Colonic mucosa (tissue), 4 donors: ENCODE data around the gene MSI2. TPM values are rescaled to one million over a fixed set of nuclear protein-coding genes. Genes with fewer than 3 reads are reported as not detected.

ENCODE experiments used
- DNase-seq: peaks from one replicate; pipeline ENCODE4 v3.0.0-alpha.2; 2020
- H3K27ac ChIP-seq: fragments of 200-600 bp; one replicate; pipeline ENCODE4 v1.8.0; 2021
- H3K27me3 ChIP-seq: fragments of 200-600 bp; one replicate; pipeline ENCODE4 v1.8.0; 2021
- H3K36me3 ChIP-seq: fragments of 200-600 bp; one replicate; pipeline ENCODE4 v1.8.0; 2021
- H3K4me1 ChIP-seq: fragments of 200-600 bp; one replicate; pipeline ENCODE4 v1.8.0; 2021; ENCODE audit warnings: mild to moderate bottlenecking
- H3K4me3 ChIP-seq: fragments of 200-600 bp; one replicate; pipeline ENCODE4 v1.8.0; 2021
- H3K9ac ChIP-seq, 2 donors: one replicate each; pipeline ENCODE4 v1.7.0; 2013; ENCODE audit warnings: control low read depth in 2 of 2, low read depth in 2 of 2, low read length in 2 of 2
- H3K9me3 ChIP-seq: fragments of 200-600 bp; one replicate; pipeline ENCODE4 v1.8.0; 2021
- CTCF ChIP-seq: fragments of 200-600 bp; IDR thresholded peaks from one replicate; pipeline ENCODE4 v1.8.0; 2022; ENCODE audit warnings: antibody characterized with exemption, mild to moderate bottlenecking
- intact Hi-C: fragments of 100-400 bp; cut with DNase I; formaldehyde crosslinking; loops from one replicate; pipeline ENCODE4 v1.14.1; 2022
- total RNA-seq, 2 donors: library from RNA; stranded (reverse); fragmentation: NEBNext Ultra II Directional in 1 of 2; extraction: Animal tissue kit (Norgen Biotek cat#: 25700) in 1 of 2; gene quantifications; one replicate each; pipeline ENCODE4 v1.2.1, GENCODE V29; 2021
- donor health status: healthy.
- donor health status: DM: no; HTN: no; CAD: no.
- donor health status: DM: no; HTN: no; CAD: no.

Gene MSI2
- total RNA-seq, 2 donors from 2014 or later: 61.6 to 75.4 TPM

DNA sequence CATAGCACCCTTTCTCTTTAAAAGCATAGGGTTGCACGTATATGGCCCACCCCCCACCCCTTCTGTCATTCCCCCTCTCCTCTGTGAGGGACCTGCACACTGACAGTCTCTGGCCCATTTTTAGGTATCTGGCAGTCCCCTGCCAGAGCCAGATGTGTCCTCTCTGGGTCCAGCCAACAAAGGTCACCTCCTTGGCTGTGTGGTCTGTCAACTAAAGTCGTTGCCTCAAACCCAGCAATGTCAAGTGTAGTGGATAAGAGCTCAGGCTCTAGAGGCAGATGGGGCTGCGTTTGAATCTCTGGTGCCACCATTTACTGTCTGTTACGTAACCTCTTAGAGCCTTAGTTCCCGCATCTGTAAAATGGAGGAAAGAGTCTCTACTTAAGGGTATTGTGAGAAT lies 211.5 kb downstream of the MSI2 start:
- no peak for DNase-seq
- Histone ChIP-seq H3K27me3 (no peaks in the 10 kb centered on the region), H3K27ac (no peak overlapping the region), H3K4me1 (no peaks in the 10 kb centered on the region), H3K4me3 (no peak overlapping the region), H3K9me3 (no peaks in the 10 kb centered on the region), H3K9ac (no peak overlapping the region), H3K36me3 (no peaks in the 10 kb centered on the region)
- intact Hi-C loops: no loop called here
- no peak for TF ChIP-seq CTCF

- no peak for DNase-seq
- H3K9me3 ChIP-seq: no peaks in the 10 kb centered on the region
- TF ChIP-seq CTCF: no peak
- H3K36me3 ChIP-seq: no peaks in the 10 kb centered on the region
- no peaks in the 10 kb centered on the region for H3K27me3 ChIP-seq
- no peak overlapping the region for H3K27ac ChIP-seq
- no peak overlapping the region for H3K4me3 ChIP-seq
- no peak overlapping the region for H3K9ac ChIP-seq
- intact Hi-C loops: no loop called here
- no peaks in the 10 kb centered on the region for H3K4me1 ChIP-seq
These were observed 212.8 kb downstream of the MSI2 start for GRCh38 chr17:57468932-57469775.

DNA sequence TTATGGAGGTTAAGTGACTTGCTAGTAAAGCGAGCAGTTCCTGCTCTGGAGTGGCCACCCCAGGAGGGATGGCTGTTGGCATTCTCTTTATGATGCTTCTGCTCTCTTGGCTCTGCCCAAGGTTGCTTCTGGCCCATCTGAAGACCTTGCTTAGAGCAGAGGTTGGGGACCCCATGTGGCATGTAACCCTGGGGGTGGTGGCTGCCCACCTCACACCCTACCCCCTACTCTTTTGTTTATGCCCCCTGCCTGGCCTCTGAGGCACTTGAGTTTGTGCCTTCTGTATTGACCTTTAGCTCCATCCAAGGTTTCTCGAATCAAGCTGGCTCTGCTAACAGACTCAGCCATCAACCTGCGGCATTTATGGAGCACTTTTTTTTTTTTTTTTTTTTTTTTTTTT lies 214.6 kb downstream of the MSI2 start:
- no peak for TF ChIP-seq CTCF
- Histone ChIP-seq H3K27me3 (no peaks in the 10 kb centered on the region), H3K9me3 (no peaks in the 10 kb centered on the region), H3K4me3 (no peak overlapping the region), H3K36me3 (no peaks in the 10 kb centered on the region), H3K4me1 (no peaks in the 10 kb centered on the region), H3K9ac (no peak overlapping the region), H3K27ac (no peak overlapping the region)
- no peak for DNase-seq
- intact Hi-C loops: no loop called here

- no peak overlapping the region for H3K9ac ChIP-seq
- H3K4me3 ChIP-seq: no peak overlapping the region
- DNase-seq: no peak
- no peak for TF ChIP-seq CTCF
- H3K4me1 ChIP-seq: no peaks in the 10 kb centered on the region
- no peaks in the 10 kb centered on the region for H3K36me3 ChIP-seq
- no peaks in the 10 kb centered on the region for H3K9me3 ChIP-seq
- H3K27ac ChIP-seq: no peak overlapping the region
- intact Hi-C loops: no loop called here
- no peaks in the 10 kb centered on the region for H3K27me3 ChIP-seq
These were observed 215.6 kb downstream of the MSI2 start for GRCh38 chr17:57471868-57472368.

- intact Hi-C loops: no loop called here
- Histone ChIP-seq H3K9me3 (no peaks in the 10 kb centered on the region), H3K9ac (no peak overlapping the region), H3K4me3 (no peak overlapping the region), H3K4me1 (no peaks in the 10 kb centered on the region), H3K27me3 (no peaks in the 10 kb centered on the region), H3K36me3 (no peaks in the 10 kb centered on the region), H3K27ac (no peak overlapping the region)
- TF ChIP-seq CTCF: no peak
- no peak for DNase-seq
These were observed 219.5 kb downstream of the MSI2 start for GRCh38 chr17:57475796-57476195.
